ENCODE results near the gene DCAF8L1.
"Not testable (repeated sequence)": the region's sequence is repeated elsewhere in the genome, so short reads cannot be mapped to it uniquely, and the experiment has no call there.

The DCAF8L1 gene

GRCh38 chrX:27981349-27981748 is at the start of gene DCAF8L1:
DCAF8L1 (minus strand) TSS chrX:27981449; CDS start chrX:27981334, 115 bp downstream.
- DNase-seq: no peak

- DNase-seq: no peak
These were observed 41.1 kb upstream of the DCAF8L1 start for GRCh38 chrX:28022371-28022770.

GRCh38 chrX:28016823-28017222 is 35.6 kb upstream of the DCAF8L1 start:
- DNase-seq: no peak

GRCh38 chrX:28015993-28016392 is 34.7 kb upstream of the DCAF8L1 start:
- DNase-seq: no peak

- DNase-seq: no peak
These were observed 29.6 kb upstream of the DCAF8L1 start for GRCh38 chrX:28010875-28011274.

GRCh38 chrX:27998666-27999065 is 17.4 kb upstream of the DCAF8L1 start:
- no peak for DNase-seq

- no peak for DNase-seq
These were observed 16.4 kb upstream of the DCAF8L1 start for GRCh38 chrX:27997622-27998021.

GRCh38 chrX:27996132-27996531 is 14.9 kb upstream of the DCAF8L1 start:
- DNase-seq: no peak

GRCh38 chrX:27995611-27996010 is 14.4 kb upstream of the DCAF8L1 start:
- no peak for DNase-seq

GRCh38 chrX:27987862-27988646 is 6.8 kb upstream of the DCAF8L1 start:
- no peak for DNase-seq

GRCh38 chrX:27976934-27977333 is 4.3 kb downstream of the DCAF8L1 start:
- not testable (repeated sequence) for DNase-seq

- DNase-seq: no peak
These were observed 5.0 kb downstream of the DCAF8L1 start for GRCh38 chrX:27976284-27976683.

- DNase-seq: no peak
These were observed 12.4 kb downstream of the DCAF8L1 start for GRCh38 chrX:27968878-27969277.

GRCh38 chrX:27968352-27968751 is 12.9 kb downstream of the DCAF8L1 start:
- DNase-seq: no peak

GRCh38 chrX:27966955-27967354 is 14.3 kb downstream of the DCAF8L1 start:
- no peak for DNase-seq

- DNase-seq: no peak
These were observed 14.8 kb downstream of the DCAF8L1 start for GRCh38 chrX:27966492-27966891.

GRCh38 chrX:27965348-27965747 is 15.9 kb downstream of the DCAF8L1 start:
- DNase-seq: not testable (repeated sequence)

GRCh38 chrX:27964432-27964831 is 16.8 kb downstream of the DCAF8L1 start:
- no peak for DNase-seq

GRCh38 chrX:27960410-27960809 is 20.8 kb downstream of the DCAF8L1 start:
- not testable (repeated sequence) for DNase-seq

- DNase-seq: no peak
These were observed 28.1 kb downstream of the DCAF8L1 start for GRCh38 chrX:27953171-27953570.

- no peak for DNase-seq
These were observed 47.9 kb downstream of the DCAF8L1 start for GRCh38 chrX:27933361-27933760.

All from activated effector memory CD4-positive, alpha-beta T cell treated with Interleukin-2 at 50 U/mL for 16 hours (primary cell).